ENCODE measurements around the gene MYO6. TPM values are rescaled to one million over a fixed set of nuclear protein-coding genes. Genes with fewer than 3 reads are reported as not detected.

The MYO6 gene
- total RNA-seq, 2 experiments from 2014 or later, result not detected

DNA sequence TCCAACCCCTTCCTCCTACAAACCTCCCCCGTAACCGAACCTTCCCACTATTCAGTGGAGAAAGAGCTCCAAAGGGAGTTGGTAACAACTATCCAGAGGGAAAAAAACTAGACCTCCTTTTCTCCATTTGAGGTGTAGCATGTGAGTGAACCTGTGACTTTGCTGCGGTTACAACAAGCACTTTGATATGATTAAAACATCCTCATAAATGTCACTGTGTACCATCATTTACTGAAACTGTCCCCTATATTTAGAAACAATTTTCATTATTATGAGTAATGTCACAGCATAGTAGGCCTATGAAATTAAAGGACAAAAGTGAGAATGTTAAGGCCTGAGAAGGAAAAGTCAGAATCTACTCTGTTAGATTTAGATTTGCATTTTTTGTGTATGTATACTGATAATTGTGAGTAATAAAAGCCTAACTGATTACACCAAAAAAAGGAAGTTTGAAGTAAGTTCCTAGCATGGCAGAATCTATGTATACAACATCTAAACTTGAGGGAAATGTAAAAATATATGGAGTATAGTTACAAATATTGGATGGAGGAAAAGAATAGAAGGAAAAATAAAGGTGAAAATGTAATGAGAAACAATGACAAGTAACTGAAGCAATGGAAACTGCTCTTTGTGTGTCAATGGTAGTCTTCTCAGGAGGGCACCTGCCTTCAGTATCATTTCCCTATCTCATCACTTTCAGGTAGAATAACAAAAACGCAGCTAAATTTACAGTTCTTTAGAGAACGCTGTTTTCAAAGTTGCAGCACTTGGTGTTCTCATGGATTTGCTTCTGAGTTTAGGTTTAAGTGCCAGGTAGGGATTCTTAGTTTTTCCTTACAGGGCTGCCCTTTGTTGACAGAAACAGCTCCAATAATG is 177.5 kb downstream of the MYO6 start:
- Histone ChIP-seq H3K9me3 (ENCODE audit: low read length) (no peaks in the 10 kb centered on the region), H3K4me1 (ENCODE audit: insufficient read depth, low read length, poor library complexity, severe bottlenecking) (no peaks in the 10 kb centered on the region), H3K4me3 (ENCODE audit: low read depth, low read length, poor library complexity, severe bottlenecking) (no peak overlapping the region), H3K79me2 (ENCODE audit: insufficient read depth, low read depth, low read length) (no peaks in the 10 kb centered on the region), H4K20me1 (ENCODE audit: insufficient read depth, low read length) (no peaks in the 10 kb centered on the region), H3K36me3 (ENCODE audit: insufficient read depth, low read length) (no peaks in the 10 kb centered on the region), H2AFZ (ENCODE audit: low read length) (no peak overlapping the region), H3K27ac (ENCODE audit: low read depth, low read length, poor library complexity, severe bottlenecking) (no peak overlapping the region), H3K4me2 (ENCODE audit: low read length) (no peak overlapping the region), H3K9me2 (ENCODE audit: insufficient read depth, low read length) (no peaks in the 10 kb centered on the region)
- no peak for DNase-seq (ENCODE audit: low spot score)
- CTCF ChIA-PET (ENCODE audit: unreplicated experiment), result no interaction called here
- no TSS peak for BruUV-seq (replicated peaks)
- intact Hi-C loops (cut with micrococcal nuclease; ENCODE audit: unreplicated experiment), result no loop called here
- POLR2A ChIA-PET, result no interaction called here
- TF ChIP-seq EZH2phosphoT487 (IDR thresholded peaks at IDR 0.05; ENCODE audit: borderline replicate concordance, low read depth, low read length), result no peak
- TF ChIP-seq, protein P1, sequence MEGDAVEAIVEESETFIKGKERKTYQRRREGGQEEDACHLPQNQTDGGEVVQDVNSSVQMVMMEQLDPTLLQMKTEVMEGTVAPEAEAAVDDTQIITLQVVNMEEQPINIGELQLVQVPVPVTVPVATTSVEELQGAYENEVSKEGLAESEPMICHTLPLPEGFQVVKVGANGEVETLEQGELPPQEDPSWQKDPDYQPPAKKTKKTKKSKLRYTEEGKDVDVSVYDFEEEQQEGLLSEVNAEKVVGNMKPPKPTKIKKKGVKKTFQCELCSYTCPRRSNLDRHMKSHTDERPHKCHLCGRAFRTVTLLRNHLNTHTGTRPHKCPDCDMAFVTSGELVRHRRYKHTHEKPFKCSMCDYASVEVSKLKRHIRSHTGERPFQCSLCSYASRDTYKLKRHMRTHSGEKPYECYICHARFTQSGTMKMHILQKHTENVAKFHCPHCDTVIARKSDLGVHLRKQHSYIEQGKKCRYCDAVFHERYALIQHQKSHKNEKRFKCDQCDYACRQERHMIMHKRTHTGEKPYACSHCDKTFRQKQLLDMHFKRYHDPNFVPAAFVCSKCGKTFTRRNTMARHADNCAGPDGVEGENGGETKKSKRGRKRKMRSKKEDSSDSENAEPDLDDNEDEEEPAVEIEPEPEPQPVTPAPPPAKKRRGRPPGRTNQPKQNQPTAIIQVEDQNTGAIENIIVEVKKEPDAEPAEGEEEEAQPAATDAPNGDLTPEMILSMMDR (conservative IDR thresholded peaks at IDR 0.05; ENCODE audit: low read length), result no peak

DNA sequence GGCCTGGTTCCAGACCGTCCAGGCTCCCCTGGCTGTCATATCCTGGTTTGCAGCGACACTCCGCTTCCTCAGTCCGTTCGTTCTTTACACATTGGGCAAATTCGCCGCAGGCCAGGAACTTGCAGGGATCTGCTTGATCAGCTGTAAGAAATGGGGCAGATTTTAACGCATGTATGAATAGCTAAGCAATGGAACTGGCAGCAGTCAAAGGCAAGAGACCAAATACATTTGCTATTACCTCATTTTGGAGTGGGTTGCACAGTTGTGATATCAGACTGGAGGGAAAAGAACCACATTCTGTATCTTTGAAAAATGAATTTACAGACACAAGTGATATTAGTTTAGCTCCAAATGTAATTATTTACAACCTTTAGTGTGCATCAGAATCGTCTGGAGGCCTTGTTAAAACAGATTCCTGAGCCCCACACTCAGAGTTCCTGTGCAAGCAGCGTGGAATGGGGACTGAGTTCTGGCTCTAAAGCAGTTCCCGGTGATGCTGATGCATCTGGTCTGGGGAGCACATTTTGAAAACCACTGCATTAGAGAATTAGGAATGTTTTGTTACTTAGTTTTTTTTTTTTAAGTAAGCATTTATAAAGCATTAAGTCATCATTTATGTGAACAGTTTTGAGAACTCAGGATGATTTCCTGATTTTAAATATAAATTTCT is 182.1 kb downstream of the MYO6 start:
- no TSS peak for BruUV-seq (replicated peaks)

More for the DNA sequence above, 182.1 kb downstream of the MYO6 start:
- intact Hi-C loops (cut with micrococcal nuclease; ENCODE audit: unreplicated experiment), result no loop called here
- ChIA-PET CTCF (ENCODE audit: unreplicated experiment) (no interaction called here), POLR2A (no interaction called here)
- H3K9me2 ChIP-seq (ENCODE audit: insufficient read depth, low read length), result no peaks in the 10 kb centered on the region
- H3K4me3 ChIP-seq (ENCODE audit: low read depth, low read length, poor library complexity, severe bottlenecking), result no peak overlapping the region
- TF ChIP-seq EZH2phosphoT487 (IDR thresholded peaks at IDR 0.05; ENCODE audit: borderline replicate concordance, low read depth, low read length), result no peak
- TF ChIP-seq, protein P1 (conservative IDR thresholded peaks at IDR 0.05; ENCODE audit: low read length), result no peak
- no peak overlapping the region for H3K4me2 ChIP-seq (ENCODE audit: low read length)
- no peaks in the 10 kb centered on the region for H4K20me1 ChIP-seq (ENCODE audit: insufficient read depth, low read length)
- H2AFZ ChIP-seq (ENCODE audit: low read length), result no peak overlapping the region
- no peaks in the 10 kb centered on the region for H3K9me3 ChIP-seq (ENCODE audit: low read length)
- no peak overlapping the region for H3K27ac ChIP-seq (ENCODE audit: low read depth, low read length, poor library complexity, severe bottlenecking)
- H3K36me3 ChIP-seq (ENCODE audit: insufficient read depth, low read length), result no peaks in the 10 kb centered on the region
- H3K4me1 ChIP-seq (ENCODE audit: insufficient read depth, low read length, poor library complexity, severe bottlenecking), result no peaks in the 10 kb centered on the region
- no peaks in the 10 kb centered on the region for H3K79me2 ChIP-seq (ENCODE audit: insufficient read depth, low read depth, low read length)
- no peak for DNase-seq (ENCODE audit: low spot score)

Data from OCI-LY7 (cell line).